ENCODE measurements around the gene CNN3. TPM values are rescaled to one million over a fixed set of nuclear protein-coding genes. Genes with fewer than 3 reads are reported as not detected.

Gene CNN3
- total and polyA plus RNA-seq, 2 donors (not counting 1 experiment from before 2014, with no cell fraction given), result 2.3 to 17.2 TPM

DNA sequence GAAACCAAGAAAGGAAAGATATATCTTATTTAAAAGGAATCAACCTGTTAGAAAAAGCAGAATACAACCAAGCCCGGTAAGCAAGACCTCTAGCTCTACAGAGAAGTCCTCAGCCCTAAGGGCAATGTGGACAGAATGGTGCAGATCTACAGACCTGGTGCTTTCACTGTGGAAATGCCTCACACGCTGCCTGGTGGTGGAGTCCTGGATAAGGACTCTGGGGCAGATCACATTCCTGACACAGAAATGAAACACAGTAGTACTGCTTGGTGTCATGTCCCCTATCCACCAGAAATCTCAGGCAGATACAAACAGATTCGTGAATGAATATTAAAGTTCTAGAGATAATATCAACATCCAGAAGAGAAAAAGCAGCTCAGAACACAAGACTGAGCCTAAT lies 6.8 kb downstream of the CNN3 start:
- TF ChIP-seq, protein P1, sequence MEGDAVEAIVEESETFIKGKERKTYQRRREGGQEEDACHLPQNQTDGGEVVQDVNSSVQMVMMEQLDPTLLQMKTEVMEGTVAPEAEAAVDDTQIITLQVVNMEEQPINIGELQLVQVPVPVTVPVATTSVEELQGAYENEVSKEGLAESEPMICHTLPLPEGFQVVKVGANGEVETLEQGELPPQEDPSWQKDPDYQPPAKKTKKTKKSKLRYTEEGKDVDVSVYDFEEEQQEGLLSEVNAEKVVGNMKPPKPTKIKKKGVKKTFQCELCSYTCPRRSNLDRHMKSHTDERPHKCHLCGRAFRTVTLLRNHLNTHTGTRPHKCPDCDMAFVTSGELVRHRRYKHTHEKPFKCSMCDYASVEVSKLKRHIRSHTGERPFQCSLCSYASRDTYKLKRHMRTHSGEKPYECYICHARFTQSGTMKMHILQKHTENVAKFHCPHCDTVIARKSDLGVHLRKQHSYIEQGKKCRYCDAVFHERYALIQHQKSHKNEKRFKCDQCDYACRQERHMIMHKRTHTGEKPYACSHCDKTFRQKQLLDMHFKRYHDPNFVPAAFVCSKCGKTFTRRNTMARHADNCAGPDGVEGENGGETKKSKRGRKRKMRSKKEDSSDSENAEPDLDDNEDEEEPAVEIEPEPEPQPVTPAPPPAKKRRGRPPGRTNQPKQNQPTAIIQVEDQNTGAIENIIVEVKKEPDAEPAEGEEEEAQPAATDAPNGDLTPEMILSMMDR (IDR thresholded peaks at IDR 0.05), result no peak
- TF ChIP-seq EZH2 (IDR thresholded peaks at IDR 0.05; ENCODE audit: borderline replicate concordance, insufficient read depth, low read depth, low read length, poor library complexity, severe bottlenecking), result no peak

GRCh38 chr1:94919241-94920030 lies 7.5 kb downstream of the CNN3 start:
- Histone ChIP-seq H3K9me3 (ENCODE audit: control extremely low read depth in 1 of 3, control insufficient read depth in 2 of 3, insufficient read depth in 1 of 3, low read length in 2 of 3) (no peaks in the 10 kb centered on the region), H4K20me1 (ENCODE audit: control insufficient read depth, insufficient read depth, low read length, poor library complexity, severe bottlenecking) (no peaks in the 10 kb centered on the region), H3K4me2 (replicated peaks; ENCODE audit: low read depth, low read length, poor library complexity, severe bottlenecking) (no peak overlapping the region), H3K9ac (ENCODE audit: low read length) (no peak overlapping the region), H3K36me3 (replicated peaks in 1 of 2; ENCODE audit: control extremely low read depth in 1 of 2, control insufficient read depth in 1 of 2, extremely low read depth in 1 of 2, insufficient read depth in 2 of 2, low read length in 1 of 2) (no peaks in the 10 kb centered on the region), H2AFZ (ENCODE audit: insufficient read depth, low read depth, low read length, poor library complexity, severe bottlenecking) (no peak overlapping the region), H3K79me2 (ENCODE audit: control insufficient read depth, insufficient read depth, low read length) (no peaks in the 10 kb centered on the region), H3K27ac (ENCODE audit: low read length in 2 of 2) (no peak overlapping the region), H3K27me3 (replicated peaks in 1 of 4; ENCODE audit: control extremely low read depth in 1 of 4, control insufficient read depth in 3 of 4, insufficient read depth in 4 of 4, low read length in 3 of 4) (peaks cover 0 to under 1% (median 0%) of the 10 kb centered on the region in 4 experiments), H3K4me1 (ENCODE audit: control insufficient read depth in 2 of 2, insufficient read depth in 2 of 2, low read length in 2 of 2) (peaks cover 4 to 5% of the 10 kb centered on the region in 2 donors), H3K4me3 (ENCODE audit: control extremely low read depth in 1 of 5, extremely low read depth in 1 of 5, insufficient read depth in 1 of 5, low read depth in 2 of 5, low read length in 4 of 5) (no peak overlapping the region)
- Mint-ChIP-seq H3K9me3 (ENCODE audit: insufficient read depth) (no peaks in the 10 kb centered on the region), H3K27me3 (peaks cover 18% of the 10 kb centered on the region), H3K4me1 (peaks cover 4% of the 10 kb centered on the region), H3K4me3 (no peak overlapping the region), H3K27ac (no peak overlapping the region)
- ATAC-seq (ENCODE audit: low read depth), result no peak
- CTCF ChIA-PET, result interaction anchor here (1.5 to 1.6 kb wide), 3 partner anchors 25 to 124 kb away, joined by 3 to 6 read pairs (median 4); no protein-coding TSS in a partner anchor
- DNase-seq, result no peak
- intact Hi-C loops (cut with micrococcal nuclease), result no loop called here
- WGBS (ENCODE audit: insufficient coverage), result 95% methylated on average over 4 of the region's 4 CpGs
- POLR2A ChIA-PET, result no interaction called here
- TF ChIP-seq, protein P1 (IDR thresholded peaks at IDR 0.05), result no peak
- TF ChIP-seq EZH2 (IDR thresholded peaks at IDR 0.05; ENCODE audit: borderline replicate concordance, insufficient read depth, low read depth, low read length, poor library complexity, severe bottlenecking), result no peak

More for the DNA sequence above, 6.8 kb downstream of the CNN3 start:
- Histone ChIP-seq H4K20me1 (ENCODE audit: control insufficient read depth, insufficient read depth, low read length, poor library complexity, severe bottlenecking) (no peaks in the 10 kb centered on the region), H3K4me3 (ENCODE audit: control extremely low read depth in 1 of 5, extremely low read depth in 1 of 5, insufficient read depth in 1 of 5, low read depth in 2 of 5, low read length in 4 of 5) (no peak overlapping the region), H3K27me3 (replicated peaks in 1 of 4; ENCODE audit: control extremely low read depth in 1 of 4, control insufficient read depth in 3 of 4, insufficient read depth in 4 of 4, low read length in 3 of 4) (peaks cover 0 to 6% (median 1%) of the 10 kb centered on the region in 4 experiments), H3K79me2 (ENCODE audit: control insufficient read depth, insufficient read depth, low read length) (no peaks in the 10 kb centered on the region), H3K4me2 (replicated peaks; ENCODE audit: low read depth, low read length, poor library complexity, severe bottlenecking) (no peak overlapping the region), H3K27ac (ENCODE audit: low read length in 2 of 2) (no peak overlapping the region), H2AFZ (ENCODE audit: insufficient read depth, low read depth, low read length, poor library complexity, severe bottlenecking) (no peak overlapping the region), H3K4me1 (ENCODE audit: control insufficient read depth in 2 of 2, insufficient read depth in 2 of 2, low read length in 2 of 2) (peaks cover 6 to 7% of the 10 kb centered on the region in 2 donors), H3K9me3 (ENCODE audit: control extremely low read depth in 1 of 3, control insufficient read depth in 2 of 3, insufficient read depth in 1 of 3, low read length in 2 of 3) (no peaks in the 10 kb centered on the region), H3K9ac (ENCODE audit: low read length) (no peak overlapping the region), H3K36me3 (replicated peaks in 1 of 2; ENCODE audit: control extremely low read depth in 1 of 2, control insufficient read depth in 1 of 2, extremely low read depth in 1 of 2, insufficient read depth in 2 of 2, low read length in 1 of 2) (no peaks in the 10 kb centered on the region)
- Mint-ChIP-seq H3K27ac (no peak overlapping the region), H3K9me3 (ENCODE audit: insufficient read depth) (no peaks in the 10 kb centered on the region), H3K4me3 (no peak overlapping the region), H3K27me3 (peaks cover 21% of the 10 kb centered on the region), H3K4me1 (peaks cover 9% of the 10 kb centered on the region)
- WGBS (ENCODE audit: insufficient coverage), result 80% methylated on average over 1 of the region's 3 CpGs
- intact Hi-C loops (cut with micrococcal nuclease), result no loop called here
- DNase-seq (no peak), ATAC-seq (ENCODE audit: low read depth) (no peak)
- ChIA-PET CTCF (interaction anchor here (1.5 kb wide), 2 partner anchors 66 to 123 kb away, joined by 4 to 6 read pairs; no protein-coding TSS in a partner anchor), POLR2A (no interaction called here)

Measured in B cell (primary cell).